ENCODE measurements around the gene ASB14. TPM values are rescaled to one million over a fixed set of nuclear protein-coding genes. Genes with fewer than 3 reads are reported as not detected.

ASB14 gene
- total and polyA plus RNA-seq, 2 donors (not counting 1 experiment from before 2014, with no cell fraction given): not detected

Other genes starting within 250 kb of the ASB14 start
- gene SPATA12, start 232.0 kb downstream of the ASB14 start, total RNA-seq: not detected in 2 replicates
- gene SPATA12, start 232.0 kb downstream of the ASB14 start, polyA plus RNA-seq: not detected in 2 replicates
- gene IL17RD, start 127.3 kb downstream of the ASB14 start, total RNA-seq: 0.02 and 0.05 TPM in 2 replicates
- not detected in 2 replicates for gene IL17RD, start 127.3 kb downstream of the ASB14 start, polyA plus RNA-seq
- gene HESX1, start 92.7 kb downstream of the ASB14 start, total RNA-seq: 0.39 and 0.90 TPM in 2 replicates
- gene HESX1, start 92.7 kb downstream of the ASB14 start, polyA plus RNA-seq: 1.2 and 2.1 TPM in 2 replicates
- gene APPL1, start 65.0 kb downstream of the ASB14 start, total RNA-seq: 59.8 and 69.5 TPM in 2 replicates
- gene APPL1, start 65.0 kb downstream of the ASB14 start, polyA plus RNA-seq: 25.5 and 39.5 TPM in 2 replicates